ENCODE measurements around the gene HESX1. TPM values are rescaled to one million over a fixed set of nuclear protein-coding genes. Genes with fewer than 3 reads are reported as not detected.

Gene HESX1
- total and polyA plus RNA-seq, 2 of the 13 experiments (the other 11 are each of a cell fraction or from before 2014, with no cell fraction given): 0.57 to 0.75 TPM

- no peak for TF ChIP-seq HMGA1 (CRISPR knock-in tag; conservative IDR thresholded peaks at IDR 0.05)
- no peak for TF ChIP-seq BATF2 (CRISPR knock-in tag; IDR thresholded peaks at IDR 0.05)
- no peak for TF ChIP-seq NFAT5 (CRISPR knock-in tag; IDR thresholded peaks at IDR 0.05)
- TF ChIP-seq, protein P1, sequence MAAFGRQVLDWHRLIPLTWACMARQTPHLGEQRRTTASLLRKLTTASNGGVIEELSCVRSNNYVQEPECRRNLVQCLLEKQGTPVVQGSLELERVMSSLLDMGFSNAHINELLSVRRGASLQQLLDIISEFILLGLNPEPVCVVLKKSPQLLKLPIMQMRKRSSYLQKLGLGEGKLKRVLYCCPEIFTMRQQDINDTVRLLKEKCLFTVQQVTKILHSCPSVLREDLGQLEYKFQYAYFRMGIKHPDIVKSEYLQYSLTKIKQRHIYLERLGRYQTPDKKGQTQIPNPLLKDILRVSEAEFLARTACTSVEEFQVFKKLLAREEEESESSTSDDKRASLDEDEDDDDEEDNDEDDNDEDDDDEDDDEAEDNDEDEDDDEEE (CRISPR knock-in tag; IDR thresholded peaks at IDR 0.05): no peak
- TF ChIP-seq ZSCAN25 (CRISPR knock-in tag; IDR thresholded peaks at IDR 0.05): no peak
- no peak for TF ChIP-seq ZBTB21 (CRISPR knock-in tag; IDR thresholded peaks at IDR 0.05)
- no peak for TF ChIP-seq ZNF331 (CRISPR knock-in tag; IDR thresholded peaks at IDR 0.05)
- no peak for TF ChIP-seq THRA (CRISPR knock-in tag; IDR thresholded peaks at IDR 0.05; ENCODE audit: borderline replicate concordance)
- peak; percentile 71 for TF ChIP-seq ZNF777 (CRISPR knock-in tag; IDR thresholded peaks at IDR 0.05)
- TF ChIP-seq RBM22 (optimal IDR thresholded peaks at IDR 0.05; ENCODE audit: low read length): no peak
- TF ChIP-seq KAT2B (IDR thresholded peaks at IDR 0.05; ENCODE audit: borderline replicate concordance, low read depth, low read length): no peak
- no peak; the same call in 1 of the 2 replicates for TF ChIP-seq ZNF367 (CRISPR knock-in tag; IDR thresholded peaks at IDR 0.05; ENCODE audit: borderline replicate concordance)
- no peak for TF ChIP-seq ZNF850 (CRISPR knock-in tag; conservative IDR thresholded peaks at IDR 0.05)
- 0 out of 2 replicates have a peak, but pooled peaks have one; percentile 56 for TF ChIP-seq NR2C2 (CRISPR knock-in tag; IDR thresholded peaks at IDR 0.05; ENCODE audit: borderline replicate concordance)
- TF ChIP-seq ZFX (CRISPR knock-in tag; IDR thresholded peaks at IDR 0.05; ENCODE audit: low read depth): peak; percentile 88
- no peak for TF ChIP-seq PAF1 (CRISPR knock-in tag; IDR thresholded peaks at IDR 0.05)
- no peak for TF ChIP-seq ZNF570 (CRISPR knock-in tag; IDR thresholded peaks at IDR 0.05; ENCODE audit: borderline replicate concordance)
- no peak for TF ChIP-seq ZNF256 (CRISPR knock-in tag; conservative IDR thresholded peaks at IDR 0.05)
- TF ChIP-seq SP5 (CRISPR knock-in tag; IDR thresholded peaks at IDR 0.05; ENCODE audit: borderline replicate concordance, low read depth): no peak
Observed at GRCh38 chr3:57227930-57228751, 28.4 kb upstream of the HESX1 start (continued).
